ENCODE data around the gene MASP2.
A peak's percentile ranks its signal among the peaks of the same experiment; 100 is the strongest.
"Not testable (repeated sequence)": the region's sequence is repeated elsewhere in the genome, so short reads cannot be mapped to it uniquely, and the experiment has no call there.

MASP2 gene

DNA sequence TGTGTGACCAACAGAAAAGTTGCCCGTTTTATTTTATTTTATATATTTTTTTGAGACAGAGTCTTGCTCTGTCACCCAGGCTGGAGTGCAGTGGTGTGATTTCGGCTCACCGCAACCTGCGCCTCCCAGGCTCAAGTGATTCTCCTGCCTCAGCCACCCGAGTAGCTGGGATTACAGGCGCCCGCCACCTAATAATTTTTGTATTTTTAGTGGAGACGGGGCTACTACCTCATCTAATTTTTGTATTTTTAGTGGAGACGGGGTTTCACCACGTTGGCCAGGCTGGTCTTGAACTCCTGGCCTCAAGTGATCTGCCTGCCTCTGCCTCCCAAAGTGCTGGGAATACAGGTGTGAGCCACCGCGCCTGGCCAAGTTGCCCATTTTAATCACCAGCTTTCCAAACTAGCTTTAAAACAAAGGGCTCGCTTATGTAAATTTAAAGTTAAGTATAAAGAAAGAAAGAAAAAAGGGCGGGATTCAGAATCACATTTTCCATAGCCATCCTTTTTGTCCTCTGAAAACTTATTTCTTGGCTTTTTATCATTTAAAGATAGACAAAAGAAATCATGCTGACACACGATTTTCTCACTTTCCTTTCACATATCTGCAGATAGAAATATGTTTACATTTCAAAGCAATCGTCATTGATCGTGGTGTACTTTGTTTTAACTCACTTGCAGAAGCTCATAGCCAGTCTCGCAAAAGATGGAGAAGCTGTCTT, 9.9 kb downstream of the MASP2 start:
- DNase-seq, result peak; percentile 7

DNA sequence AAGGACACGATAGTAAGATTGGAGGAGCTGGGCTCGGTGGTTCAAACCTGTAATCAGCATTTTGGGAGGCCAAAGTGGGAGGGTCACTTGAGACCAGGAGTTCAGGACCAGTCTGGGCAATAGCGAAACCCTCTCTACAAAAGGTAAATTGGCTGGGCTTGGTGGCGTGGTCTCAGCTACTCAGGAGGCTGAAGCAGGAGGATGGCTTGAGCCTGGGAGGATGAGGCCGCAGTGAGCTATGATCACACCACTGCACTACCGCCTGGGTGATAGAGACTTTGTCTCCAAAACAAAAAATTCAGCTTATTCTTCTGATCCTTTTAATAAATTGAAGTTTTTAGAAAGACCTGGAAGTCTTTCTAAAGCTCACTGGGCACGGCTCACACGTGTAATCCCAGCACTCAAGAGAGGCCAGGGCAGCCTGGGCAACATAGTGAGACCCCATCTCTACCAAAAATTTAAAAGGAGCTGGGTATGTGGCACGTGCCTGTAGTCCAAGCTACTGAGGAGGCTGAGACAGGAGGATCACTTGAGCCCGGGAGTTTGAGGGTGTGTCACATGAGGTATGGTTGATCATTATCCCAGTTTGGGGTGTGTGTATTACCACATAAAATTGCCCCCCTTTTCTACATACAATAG, 15.3 kb downstream of the MASP2 start:
- DNase-seq, result no peak

DNA sequence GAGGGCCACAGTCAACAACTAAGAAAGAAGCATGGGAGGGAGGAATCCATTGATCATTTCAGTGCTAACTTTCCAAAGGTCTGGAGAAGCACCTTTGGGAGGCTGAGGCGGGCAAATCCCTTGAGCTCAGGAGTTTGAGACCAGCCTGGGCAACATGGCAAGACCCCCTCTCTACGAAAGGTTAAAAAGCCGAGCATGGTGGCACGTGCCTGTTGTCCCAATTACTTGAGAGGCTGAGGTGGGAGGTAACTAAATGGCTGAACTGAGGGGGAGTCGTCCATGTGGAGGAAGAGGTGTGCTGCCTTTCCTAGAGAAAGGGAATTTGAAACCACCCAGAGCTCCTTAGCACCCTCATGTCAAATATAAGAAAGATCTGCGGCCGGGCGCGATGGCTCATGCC, 16.2 kb downstream of the MASP2 start:
- DNase-seq, result no peak

DNA sequence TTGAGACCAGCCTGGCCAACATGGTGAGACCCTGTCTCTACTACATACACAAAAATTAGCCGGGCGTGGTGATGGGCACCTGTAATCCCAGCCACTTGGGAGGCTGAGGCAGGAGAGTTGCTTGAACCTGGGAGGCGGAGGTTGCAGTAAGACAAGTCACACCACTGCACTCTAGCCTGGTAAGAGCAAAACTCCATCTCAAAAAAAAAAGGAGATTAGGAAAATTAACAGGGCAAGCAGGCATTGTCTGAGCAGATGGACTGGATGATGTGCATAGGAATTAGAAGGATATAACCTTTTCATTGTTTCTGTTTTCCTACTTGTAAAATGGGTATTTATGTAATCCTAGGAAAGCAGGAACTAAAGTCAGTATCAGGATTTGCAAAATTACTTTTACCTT, 19.0 kb downstream of the MASP2 start:
- DNase-seq, result no peak

DNA sequence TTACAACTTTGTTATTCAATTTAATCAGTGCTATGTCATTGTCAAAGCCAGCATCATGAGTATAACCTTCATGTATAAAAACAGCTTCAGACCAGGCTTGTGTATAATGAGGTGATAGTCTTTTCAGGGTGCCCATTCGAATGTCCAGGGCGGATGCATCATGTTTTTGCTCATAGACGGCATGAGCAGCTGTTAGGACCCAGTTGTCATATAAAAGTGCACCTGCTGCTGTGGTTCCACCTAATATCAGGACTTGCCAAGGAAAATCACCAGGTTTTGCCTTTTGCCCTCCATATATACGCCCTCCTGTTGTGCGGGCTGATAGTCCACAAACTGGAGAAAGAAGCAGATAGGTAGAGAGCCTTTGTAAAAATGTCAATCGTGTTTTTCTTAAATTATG, 19.7 kb downstream of the MASP2 start:
- DNase-seq, result no peak

DNA sequence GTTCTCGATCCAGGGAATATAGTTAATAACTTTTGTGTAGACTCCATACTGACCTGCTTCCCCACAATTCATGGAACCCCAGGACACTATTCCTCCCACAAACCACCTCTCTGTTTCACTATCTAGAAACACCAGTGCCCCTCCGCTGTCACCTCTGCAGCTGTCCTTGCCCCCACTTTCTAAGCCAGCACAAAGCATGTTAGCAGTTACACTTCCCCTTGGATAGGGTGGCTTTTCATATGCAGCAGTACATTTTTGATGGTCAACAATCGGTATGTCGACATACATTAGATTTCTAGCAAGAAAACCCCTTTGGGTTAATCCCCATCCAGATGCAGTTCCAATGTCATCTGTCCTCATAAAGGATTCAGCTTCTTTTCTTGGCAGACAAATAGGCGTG, 20.1 kb downstream of the MASP2 start:
- no peak for DNase-seq

DNA sequence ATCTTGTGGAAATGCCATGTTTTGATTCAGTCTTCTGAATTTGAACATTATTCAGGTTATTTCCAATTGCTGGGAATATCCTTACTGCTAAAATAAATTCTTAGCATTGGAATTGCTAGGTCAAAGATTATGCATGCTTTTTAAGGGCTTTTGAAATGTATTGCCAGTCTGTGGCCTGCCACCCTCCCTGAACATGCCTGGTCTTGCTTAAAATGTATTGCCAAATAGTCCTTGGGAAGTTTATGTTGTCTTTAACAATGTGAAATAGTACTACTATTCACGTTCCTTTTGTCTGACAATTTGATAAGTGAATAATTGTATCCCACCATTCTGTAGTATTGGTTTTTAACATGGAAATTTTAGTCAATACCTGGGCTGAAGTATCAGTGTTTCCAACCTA, 21.0 kb downstream of the MASP2 start:
- no peak for DNase-seq

DNA sequence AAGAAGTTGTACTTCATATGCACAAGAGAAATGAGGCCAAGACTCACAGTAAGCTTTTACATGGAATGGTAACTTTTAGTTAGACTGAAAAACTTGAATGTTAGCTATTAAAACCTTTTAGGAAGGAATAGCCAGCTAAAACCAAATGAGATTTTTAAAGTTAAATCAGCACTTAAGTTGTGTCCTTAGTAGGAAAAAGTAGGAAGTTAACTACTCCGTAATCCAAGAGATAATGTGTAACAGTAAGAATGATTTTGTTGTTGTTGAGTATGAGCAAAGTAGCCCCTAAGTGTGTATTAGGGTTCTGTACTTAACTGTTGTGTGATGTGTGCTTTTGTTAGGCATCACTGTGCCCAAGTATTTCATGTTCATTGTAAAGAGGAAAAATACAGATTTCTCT, 21.4 kb downstream of the MASP2 start:
- no peak for DNase-seq

DNA sequence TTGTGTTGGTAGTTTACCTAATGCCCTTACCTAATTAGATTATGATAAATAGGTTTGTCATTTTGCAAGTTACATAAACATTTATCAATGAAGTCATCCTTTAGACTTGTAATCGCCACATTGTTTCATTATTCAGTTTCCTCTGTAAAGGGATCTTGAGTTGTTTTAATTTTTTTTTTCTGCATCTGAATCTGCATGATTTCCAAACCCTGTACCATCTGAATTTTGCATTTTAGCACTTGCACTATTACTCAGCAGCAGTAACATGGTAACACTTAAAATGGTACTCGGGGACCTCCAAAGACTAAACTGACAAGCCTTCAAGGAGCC, 22.2 kb downstream of the MASP2 start:
- no peak for DNase-seq

DNA sequence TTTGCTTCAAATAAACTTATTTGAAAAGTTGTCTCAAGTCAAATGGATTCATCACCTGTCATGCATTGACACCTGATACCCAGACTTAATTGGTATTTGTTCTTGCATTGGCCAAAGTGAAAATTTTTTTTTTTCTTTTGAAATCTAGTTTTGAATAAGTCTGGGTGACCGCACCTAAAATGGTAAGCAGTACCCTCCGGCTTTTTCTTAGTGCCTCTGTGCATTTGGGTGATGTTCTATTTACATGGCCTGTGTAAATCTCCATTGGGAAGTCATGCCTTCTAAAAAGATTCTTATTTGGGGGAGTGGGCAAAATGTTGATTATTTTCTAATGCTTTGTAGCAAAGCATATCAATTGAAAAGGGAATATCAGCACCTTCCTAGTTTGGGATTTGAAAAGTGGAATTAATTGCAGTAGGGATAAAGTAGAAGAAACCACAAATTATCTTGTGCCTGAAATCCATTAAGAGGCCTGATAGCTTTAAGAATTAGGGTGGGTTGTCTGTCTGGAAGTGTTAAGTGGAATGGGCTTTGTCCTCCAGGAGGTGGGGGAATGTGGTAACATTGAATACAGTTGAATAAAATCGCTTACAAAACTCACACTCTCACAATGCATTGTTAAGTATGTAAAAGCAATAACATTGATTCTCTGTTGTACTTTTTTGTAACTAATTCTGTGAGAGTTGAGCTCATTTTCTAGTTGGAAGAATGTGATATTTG, 22.7 kb downstream of the MASP2 start:
- DNase-seq, result no peak

DNA sequence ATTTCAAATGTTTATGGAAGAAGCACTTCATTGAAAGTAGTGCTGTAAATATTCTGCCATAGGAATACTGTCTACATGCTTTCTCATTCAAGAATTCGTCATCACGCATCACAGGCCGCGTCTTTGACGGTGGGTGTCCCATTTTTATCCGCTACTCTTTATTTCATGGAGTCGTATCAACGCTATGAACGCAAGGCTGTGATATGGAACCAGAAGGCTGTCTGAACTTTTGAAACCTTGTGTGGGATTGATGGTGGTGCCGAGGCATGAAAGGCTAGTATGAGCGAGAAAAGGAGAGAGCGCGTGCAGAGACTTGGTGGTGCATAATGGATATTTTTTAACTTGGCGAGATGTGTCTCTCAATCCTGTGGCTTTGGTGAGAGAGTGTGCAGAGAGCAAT, 23.8 kb downstream of the MASP2 start:
- DNase-seq, result no peak

DNA sequence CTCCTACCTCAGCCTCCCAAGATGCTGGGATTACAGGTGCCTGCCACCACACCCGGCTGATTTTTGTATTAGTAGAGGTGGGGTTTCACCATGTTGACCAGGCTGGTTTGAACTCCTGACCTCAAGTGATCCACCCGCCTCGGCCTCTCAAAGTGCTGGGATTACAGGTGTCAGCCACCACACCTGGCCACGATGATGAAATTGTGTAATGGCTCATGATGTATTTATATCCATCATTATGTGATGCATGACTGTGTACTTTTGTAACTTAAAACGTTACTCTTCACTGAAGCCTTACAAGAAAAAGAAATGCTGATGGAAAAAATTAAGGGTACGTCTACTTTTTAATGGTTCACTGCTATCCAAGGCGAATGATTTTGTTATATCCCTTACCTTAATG, 27.1 kb downstream of the MASP2 start:
- DNase-seq, result no peak

DNA sequence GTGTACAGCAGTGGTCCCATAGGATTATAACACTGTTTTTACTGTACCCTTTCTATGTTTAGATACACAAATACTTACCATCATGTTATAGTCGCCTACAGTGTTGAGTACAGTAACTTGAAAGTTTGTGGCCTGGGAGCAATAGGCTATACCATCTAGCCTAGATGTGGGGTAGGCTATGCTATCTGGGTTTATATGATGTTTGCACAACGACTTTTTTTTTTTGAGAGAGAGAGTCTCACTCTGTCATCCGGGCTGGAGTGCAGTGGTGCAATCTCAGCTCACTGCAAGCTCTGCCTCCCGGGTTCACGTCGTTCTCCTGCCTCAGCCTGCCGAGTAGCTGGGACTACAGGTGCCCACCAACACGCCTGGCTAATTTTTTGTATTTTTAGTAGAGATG, 27.7 kb downstream of the MASP2 start:
- not testable (repeated sequence) for DNase-seq

DNA sequence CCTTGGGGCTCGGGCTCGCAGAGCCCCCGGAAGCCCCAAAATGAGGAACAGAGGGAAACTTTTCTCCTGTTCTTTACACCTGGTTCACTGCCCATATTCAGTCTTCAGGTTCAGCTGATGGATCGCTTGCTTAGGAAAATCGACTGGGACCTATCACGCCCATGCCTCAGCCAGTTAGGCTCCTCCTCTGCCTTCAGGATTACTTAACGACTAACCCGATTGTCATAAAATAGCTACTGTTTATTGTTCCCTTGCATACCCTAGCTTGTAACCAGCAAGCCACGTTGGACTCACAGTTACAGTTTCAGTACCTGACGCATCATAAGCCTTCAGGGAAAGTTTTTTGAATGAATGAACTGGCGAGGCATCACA, 33.9 kb downstream of the MASP2 start:
- no peak for DNase-seq

DNA sequence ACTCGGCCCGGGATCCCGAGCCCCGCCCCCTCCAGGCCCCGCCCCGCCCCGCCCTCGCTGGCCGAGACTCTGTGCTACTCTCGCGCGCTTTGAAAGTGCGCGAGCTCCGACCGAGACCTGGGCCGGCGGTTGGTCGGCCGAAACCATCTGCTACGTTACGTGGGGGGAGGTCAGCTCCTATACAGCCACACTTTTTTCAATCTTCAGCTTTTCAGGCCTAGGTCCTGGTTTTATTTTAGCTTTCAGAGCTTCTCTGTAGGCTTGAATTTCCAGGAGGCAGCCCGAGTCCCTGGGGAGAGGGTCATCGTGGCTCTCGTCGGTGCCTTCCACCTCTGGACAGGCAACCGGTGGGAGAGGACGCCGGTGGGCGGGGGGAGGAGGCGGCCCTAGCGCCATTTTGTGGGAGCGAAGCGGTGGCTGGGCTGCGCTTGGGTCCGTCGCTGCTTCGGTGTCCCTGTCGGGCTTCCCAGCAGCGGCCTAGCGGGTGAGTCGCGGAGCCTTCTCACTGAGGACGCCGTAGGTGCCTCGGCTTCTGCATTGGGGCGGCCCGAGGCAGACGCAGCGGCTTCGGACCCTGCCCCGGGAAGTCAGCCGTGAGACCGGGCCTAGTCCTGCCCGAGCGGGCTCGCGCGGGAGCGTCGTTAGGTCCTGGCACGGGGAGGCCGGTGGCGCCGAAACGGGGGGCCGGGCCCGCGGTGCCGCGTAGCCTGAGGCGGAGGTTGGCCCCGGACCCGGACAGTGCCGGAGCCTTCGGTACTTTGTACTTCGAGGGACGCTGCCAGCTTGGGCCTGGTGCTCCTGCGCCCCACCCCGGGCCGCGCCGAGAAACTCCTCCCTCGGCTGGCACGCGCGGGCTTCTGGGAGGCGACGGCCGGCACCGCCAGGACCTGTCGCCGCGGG, 34.5 kb downstream of the MASP2 start, which contains the start of gene TARDBP:
Gene TARDBP, plus strand, starts transcription at position 395 of the 900 bp plus-strand sequence. CDS start 1,074 bp downstream, outside the sequence.
- DNase-seq, result peak; percentile 93

DNA sequence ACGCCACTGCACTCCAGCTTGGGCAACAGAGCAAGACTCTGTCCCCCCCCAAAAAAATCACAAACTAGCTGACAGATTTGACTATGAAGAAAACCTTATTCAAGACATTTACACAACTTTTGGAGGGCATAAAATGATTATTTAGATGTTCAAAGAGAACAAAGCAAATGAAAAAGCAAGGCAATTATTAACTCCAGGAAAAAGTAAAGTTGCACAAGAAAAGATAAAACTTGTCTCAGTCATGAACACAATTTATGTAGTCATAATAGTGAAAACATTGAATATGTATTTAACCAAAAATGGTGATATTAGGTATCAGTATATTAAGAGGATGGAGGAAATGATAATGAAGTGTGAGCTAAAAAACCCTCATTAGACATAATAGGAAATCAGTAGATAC, 46.5 kb downstream of the MASP2 start:
- DNase-seq, result no peak

DNA sequence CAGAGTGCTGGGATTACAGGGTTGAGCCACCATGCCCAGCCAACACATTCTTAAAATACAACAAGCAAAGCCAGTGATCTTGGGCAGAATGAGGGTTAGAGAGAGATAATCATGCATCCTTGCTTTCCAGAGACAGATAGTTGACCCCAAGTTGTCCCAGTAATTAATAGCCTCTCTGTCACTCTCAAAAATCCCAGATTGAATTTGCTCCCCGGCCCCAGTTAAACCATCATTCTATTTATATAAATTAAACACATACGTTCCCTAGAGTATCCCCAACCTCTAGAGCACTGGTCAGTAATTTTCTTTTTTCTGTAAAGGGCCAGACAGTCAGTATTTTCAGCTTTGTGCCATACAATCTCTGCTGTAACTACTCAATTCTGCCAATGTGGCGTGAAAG, 50.9 kb downstream of the MASP2 start:
- DNase-seq, result no peak

DNA sequence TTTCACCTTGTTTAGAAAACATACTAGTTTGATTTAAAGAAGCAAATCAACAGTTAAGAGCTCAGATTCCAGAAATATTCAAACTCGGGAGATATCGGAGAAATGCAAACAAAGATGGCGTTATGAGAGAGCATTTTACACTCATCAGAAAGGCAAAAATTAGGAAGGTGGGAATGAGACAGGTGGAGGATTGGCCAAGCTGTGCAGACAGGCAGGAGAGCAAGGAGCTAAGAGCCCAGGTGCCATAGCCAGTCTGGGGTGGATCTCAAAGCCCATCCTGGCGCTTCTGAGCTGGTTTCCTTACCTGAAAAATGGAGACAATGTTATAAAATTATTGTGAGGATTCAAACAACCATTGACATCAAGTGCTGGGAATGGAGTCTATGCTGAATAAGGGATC, 54.2 kb downstream of the MASP2 start:
- no peak for DNase-seq

DNA sequence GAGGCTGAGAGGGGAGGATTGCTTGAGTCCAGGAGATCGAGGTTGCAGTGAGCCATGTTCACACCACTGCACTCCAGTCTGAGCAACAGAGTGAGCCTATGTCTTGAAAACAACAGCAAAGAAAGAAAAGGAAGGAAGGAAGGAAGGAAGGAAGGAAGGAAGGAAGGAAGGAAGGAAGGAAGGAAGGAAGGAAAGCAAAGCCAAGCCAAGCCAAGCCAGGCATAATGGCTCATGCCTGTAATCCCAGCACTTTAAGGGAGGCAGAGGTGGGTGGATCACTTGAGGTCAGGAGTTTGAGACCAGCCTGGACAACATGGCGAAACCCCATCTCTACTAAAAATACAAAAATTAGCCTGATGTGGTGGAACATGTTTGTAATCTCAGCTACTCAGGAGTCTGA, 55.0 kb downstream of the MASP2 start:
- DNase-seq, result not testable (repeated sequence)

DNA sequence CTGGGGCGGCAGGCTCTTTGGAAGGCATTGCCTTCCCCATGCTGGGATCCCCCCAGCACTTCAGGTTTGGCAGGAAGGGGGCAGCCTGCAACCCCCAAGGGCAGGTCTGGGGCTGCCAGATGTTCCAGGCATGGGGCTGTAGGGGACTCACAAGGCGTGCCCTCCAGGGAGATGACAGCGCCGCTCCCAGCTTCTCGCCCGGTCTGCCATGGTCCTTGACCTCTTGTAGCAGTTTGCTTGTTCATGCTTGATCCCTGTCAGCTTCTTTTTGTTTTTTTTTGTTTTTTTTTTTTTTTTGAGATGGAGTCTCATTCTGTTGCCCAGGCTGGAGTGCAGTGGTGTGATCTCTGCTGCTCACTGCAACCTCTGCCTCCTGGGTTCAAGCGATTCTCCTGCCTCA, 56.2 kb downstream of the MASP2 start:
- no peak for DNase-seq

DNA sequence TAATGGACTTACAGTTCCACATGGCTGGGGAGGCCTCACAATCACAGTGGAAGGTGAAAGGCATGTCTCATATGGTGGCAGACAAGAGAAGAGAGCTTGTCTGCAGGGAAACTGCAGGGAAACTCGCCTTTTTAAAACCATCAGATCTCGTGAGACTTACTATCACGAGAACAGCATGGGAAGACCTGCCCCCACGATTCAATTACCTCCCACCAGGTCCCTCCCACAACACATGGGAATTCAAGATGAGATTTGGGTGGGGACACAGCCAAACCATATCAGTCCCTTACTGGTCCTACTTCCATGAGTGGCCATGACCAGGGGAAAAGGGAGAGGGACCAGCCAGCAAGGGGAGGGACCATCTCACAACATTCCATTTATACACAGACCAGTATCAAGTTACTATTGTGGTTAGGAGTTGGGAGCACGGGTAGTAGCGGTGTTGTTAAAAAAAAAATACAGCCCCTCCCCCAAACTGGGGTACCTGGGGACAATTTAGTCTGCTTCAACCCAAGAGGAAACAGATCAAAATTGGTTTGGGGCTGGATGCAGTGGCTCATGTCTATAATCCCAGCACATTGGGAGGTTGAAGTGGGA, 57.0 kb downstream of the MASP2 start:
- not testable (repeated sequence) for DNase-seq

DNA sequence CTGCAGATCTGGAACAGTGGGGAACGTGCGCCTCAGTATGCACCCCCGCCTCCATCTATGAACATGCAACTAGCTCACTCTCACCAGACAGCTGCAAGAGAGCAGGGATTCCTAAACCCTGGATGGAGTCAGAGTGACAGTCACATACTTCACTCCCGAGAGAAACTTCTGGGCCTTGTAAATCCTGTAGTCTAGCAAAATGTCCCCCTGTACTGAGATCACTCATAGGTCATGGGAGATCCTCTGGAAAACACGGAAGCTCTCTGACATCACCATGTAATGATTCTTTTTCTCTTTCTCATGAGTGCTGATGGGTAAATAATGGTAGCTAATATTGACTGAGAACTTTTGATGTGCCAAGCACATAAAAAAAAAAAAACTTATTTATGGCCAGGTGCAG, 57.9 kb downstream of the MASP2 start:
- no peak for DNase-seq

Measured in activated T-cell treated with anti-CD3 and anti-CD28 coated beads, Interleukin-2, amount 50 U/mL, for 1 hour (primary cell).